ENCODE measurements around the gene HSPA4L. TPM values are rescaled to one million over a fixed set of nuclear protein-coding genes. Genes with fewer than 3 reads are reported as not detected.
A peak's percentile ranks its signal among the peaks of the same experiment; 100 is the strongest.

HSPA4L gene
- total RNA-seq, result under 1 TPM; 0.30 to 0.33 TPM

DNA sequence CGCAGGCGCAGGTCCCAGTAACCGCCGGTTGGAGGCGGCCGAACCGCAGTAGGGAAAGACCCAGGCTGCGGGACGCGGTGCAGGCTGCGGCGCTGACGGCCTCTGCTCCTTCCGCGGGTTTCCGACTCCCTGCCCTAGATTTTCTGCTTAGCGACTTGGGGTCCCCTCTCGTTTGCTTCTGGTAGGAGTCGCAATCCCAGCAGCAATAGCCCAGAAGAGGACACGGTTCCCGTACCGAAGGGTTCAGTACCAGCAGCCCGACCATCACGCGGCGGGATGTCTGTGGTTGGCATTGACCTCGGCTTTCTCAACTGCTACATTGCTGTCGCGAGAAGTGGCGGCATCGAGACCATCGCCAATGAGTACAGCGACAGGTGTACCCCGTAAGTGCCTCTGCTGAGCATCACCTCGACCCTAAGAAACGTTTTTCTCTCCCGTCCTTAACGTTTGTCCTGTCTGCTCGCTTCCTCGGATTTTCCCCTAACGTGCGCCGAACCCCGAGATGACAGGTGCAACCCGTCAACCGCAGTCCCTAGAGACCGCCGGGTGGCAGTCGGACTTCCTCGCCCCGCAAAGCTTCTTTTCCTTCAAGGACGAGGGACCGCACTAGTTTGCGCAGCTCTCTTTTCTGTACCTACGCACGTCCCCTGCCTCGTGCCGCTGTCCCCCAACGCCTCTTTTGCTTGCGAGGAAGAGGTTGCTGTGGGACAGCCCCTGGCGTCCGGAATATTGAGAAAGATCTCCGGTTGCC, at the start of gene HSPA4L:
Gene HSPA4L (plus strand): TSS at position 48 of the 751 bp plus-strand sequence. CDS start 229 bp downstream, at position 277.
- DNase-seq, result peak; percentile 63
- H3K4me1 Mint-ChIP-seq, result peaks cover 17% of the 10 kb centered on the region
- POLR2A ChIA-PET, result interaction anchor here (0.6 to 1.9 kb wide), 4 partner anchors 98 to 1635 kb away, joined by 3 to 6 read pairs (median 4); partner anchors contain the start of genes ABHD18, LARP1B, MFSD8 and PLK4
- H3K27ac Mint-ChIP-seq, result peak within 1 kb of the TSS; percentile 17
- no peaks in the 10 kb centered on the region for H3K36me3 Mint-ChIP-seq (ENCODE audit: low read depth)
- H3K9me3 Mint-ChIP-seq, result no peaks in the 10 kb centered on the region
- H3K27me3 Mint-ChIP-seq, result peaks cover 59% of the 10 kb centered on the region
- H3K4me3 Mint-ChIP-seq, result peak within 1 kb of the TSS; percentile 72
- CTCF ChIA-PET, result interaction anchor here (0.6 to 0.8 kb wide), 2 partner anchors 279 to 414 kb away, joined by 3 read pairs; partner anchors contain the start of gene LARP1B

DNA sequence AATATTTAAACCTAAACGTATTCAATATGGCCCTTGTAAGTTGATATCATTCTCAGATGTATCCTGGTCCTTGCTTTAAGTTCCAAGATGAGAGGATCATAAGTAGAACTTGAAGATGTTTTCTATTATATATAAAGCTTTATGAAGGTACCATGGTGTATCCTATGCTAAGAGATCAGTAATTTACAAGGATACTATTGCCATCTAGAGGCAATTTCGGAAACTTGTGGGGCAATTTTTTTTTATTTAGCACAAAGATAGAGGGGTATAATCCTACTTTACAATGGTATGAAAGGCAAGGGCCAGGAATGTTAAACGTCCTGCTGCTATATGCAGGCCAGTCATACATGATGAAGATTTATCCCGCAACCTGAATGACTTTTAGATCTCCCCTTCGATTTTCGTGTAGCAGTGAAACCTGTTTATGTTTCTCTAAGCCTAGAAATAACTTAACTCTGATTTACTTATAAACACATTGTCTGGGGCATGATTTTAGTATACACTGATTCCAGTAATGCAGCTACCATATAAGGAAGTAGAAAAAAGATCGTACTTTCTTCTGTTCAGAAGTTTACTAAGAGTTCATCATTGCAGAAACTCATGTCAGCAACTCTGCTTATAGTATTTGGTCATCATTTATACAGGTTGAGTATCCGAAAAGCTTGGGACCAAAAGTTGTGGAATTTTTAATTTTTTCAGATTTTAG, 49.3 kb upstream of the HSPA4L start:
- Mint-ChIP-seq H3K27me3 (peaks cover 4% of the 10 kb centered on the region), H3K9me3 (no peaks in the 10 kb centered on the region), H3K4me3 (no peak overlapping the region), H3K27ac (no peak overlapping the region), H3K36me3 (ENCODE audit: low read depth) (no peaks in the 10 kb centered on the region), H3K4me1 (no peaks in the 10 kb centered on the region)
- DNase-seq, result no peak
- POLR2A ChIA-PET, result no interaction called here
- CTCF ChIA-PET, result interaction anchor here (0.7 to 2.5 kb wide), 6 partner anchors 22 to 146 kb away, joined by 3 to 12 read pairs (median 4); no protein-coding TSS in a partner anchor

DNA sequence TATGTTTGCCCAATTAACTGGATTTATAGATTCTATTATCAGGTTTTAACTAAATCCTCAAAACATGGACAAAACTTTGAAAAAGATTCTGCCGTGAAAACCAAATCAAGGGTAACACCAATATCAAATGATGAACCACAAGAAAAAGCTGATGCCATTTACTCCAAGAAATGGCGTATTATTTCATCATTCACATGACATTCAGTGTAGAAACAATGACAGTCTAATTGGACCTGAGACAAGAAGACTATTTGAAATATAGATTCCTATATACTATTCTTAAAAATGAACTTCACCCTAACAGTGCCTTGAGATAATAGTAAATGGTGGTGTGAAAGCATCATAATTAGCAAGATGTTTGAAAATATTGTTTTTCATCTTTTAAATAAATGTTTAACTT, 47.1 kb upstream of the HSPA4L start:
- H3K36me3 Mint-ChIP-seq (ENCODE audit: low read depth), result no peaks in the 10 kb centered on the region
- no peak overlapping the region for H3K27ac Mint-ChIP-seq
- H3K9me3 Mint-ChIP-seq, result no peaks in the 10 kb centered on the region
- H3K4me3 Mint-ChIP-seq, result no peak overlapping the region
- CTCF ChIA-PET, result interaction anchor here (0.7 kb wide), 1 partner anchor 18 kb away, joined by 3 read pairs; no protein-coding TSS in a partner anchor
- POLR2A ChIA-PET, result no interaction called here
- peaks cover 7% of the 10 kb centered on the region for H3K27me3 Mint-ChIP-seq
- H3K4me1 Mint-ChIP-seq, result no peaks in the 10 kb centered on the region
- DNase-seq, result no peak

DNA sequence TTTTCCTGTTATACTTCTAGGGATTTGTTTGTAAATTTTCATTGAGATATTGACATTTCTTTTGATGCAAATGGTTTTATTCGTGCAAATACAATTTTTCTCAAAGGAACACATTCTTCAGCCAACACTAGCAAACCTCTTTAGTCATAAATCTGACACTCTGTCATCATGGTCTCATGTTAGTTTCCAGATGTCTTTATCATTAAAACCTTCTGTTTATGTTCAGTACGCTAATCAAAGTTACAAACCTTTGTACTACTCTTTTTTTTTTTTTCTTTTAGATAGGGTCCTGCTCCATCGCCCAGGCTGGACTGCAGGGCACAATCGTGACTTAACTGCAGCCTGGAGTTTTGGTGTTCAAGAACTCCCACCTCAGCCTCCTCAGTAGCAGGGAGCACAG, 44.8 kb upstream of the HSPA4L start:
- Mint-ChIP-seq H3K4me1 (no peaks in the 10 kb centered on the region), H3K9me3 (peaks cover 1% of the 10 kb centered on the region), H3K4me3 (no peak overlapping the region), H3K36me3 (ENCODE audit: low read depth) (no peaks in the 10 kb centered on the region), H3K27me3 (peaks cover 8% of the 10 kb centered on the region), H3K27ac (no peak overlapping the region)
- ChIA-PET CTCF (no interaction called here), POLR2A (no interaction called here)
- DNase-seq, result no peak

DNA sequence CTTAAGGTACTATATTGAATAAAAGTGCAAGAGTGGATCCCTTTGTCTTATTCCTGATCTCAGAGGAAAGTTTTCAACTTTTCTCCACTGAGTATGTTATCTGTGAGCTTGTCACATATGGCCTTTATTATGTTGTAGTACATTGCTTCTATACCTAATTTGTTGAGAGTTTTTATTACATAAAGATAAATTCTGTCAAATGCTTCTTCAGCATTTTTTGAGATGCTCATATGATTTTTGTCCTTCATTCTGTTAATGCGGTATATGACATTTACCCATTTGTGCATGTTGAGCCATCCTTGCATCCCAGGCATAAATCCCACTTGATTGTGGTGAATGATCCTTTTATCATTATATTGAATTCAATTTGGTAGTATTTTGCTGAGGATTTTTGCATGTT, 40.9 kb upstream of the HSPA4L start:
- ChIA-PET CTCF (no interaction called here), POLR2A (no interaction called here)
- DNase-seq, result no peak
- peaks cover 14% of the 10 kb centered on the region for H3K27me3 Mint-ChIP-seq
- H3K4me3 Mint-ChIP-seq, result no peak overlapping the region
- no peak overlapping the region for H3K27ac Mint-ChIP-seq
- H3K36me3 Mint-ChIP-seq (ENCODE audit: low read depth), result no peaks in the 10 kb centered on the region
- H3K4me1 Mint-ChIP-seq, result no peaks in the 10 kb centered on the region
- H3K9me3 Mint-ChIP-seq, result peaks cover 4% of the 10 kb centered on the region

DNA sequence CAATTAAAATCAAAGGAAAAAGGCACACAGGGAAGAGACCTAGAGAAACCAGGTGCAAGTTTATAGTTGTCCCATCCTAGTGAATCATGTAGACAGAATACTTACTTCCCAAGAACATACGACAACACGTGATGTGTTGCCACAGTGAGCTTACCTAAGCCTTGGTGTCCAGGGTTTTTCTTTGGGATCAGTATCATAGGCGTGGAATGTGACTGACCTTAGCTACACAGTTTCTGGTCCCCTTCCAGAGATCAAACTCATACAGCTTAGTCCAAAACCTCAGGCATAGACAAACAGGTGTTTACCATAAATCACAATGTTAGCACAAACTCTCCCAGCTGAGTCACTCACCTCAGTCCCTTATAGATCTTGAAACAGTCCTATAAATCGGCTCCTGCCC, 34.2 kb upstream of the HSPA4L start:
- no peak overlapping the region for H3K27ac Mint-ChIP-seq
- DNase-seq, result no peak
- ChIA-PET CTCF (no interaction called here), POLR2A (no interaction called here)
- H3K4me3 Mint-ChIP-seq, result no peak overlapping the region
- no peaks in the 10 kb centered on the region for H3K36me3 Mint-ChIP-seq (ENCODE audit: low read depth)
- peaks cover 6% of the 10 kb centered on the region for H3K9me3 Mint-ChIP-seq
- H3K27me3 Mint-ChIP-seq, result peaks cover 2% of the 10 kb centered on the region
- H3K4me1 Mint-ChIP-seq, result no peaks in the 10 kb centered on the region

DNA sequence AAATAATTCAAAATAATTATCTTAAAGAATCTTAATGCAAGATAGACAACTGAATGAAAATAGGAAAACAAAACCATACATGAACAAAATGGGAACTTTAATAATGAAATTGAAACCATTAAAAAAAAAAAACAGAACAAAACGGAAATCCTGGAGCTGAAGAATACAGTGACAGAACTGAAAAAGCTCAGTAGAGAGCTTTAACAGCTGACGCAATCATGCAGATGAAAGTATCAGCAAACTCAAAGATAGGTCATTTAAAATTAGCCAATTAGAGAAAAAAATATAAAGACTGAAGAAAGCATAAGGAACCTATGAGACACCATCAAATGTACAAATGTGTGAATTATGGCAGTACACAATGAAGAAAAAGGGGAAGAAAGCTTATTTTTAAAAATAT, 33.2 kb upstream of the HSPA4L start:
- peaks cover 6% of the 10 kb centered on the region for H3K9me3 Mint-ChIP-seq
- H3K36me3 Mint-ChIP-seq (ENCODE audit: low read depth), result no peaks in the 10 kb centered on the region
- no peak for DNase-seq
- no peak overlapping the region for H3K4me3 Mint-ChIP-seq
- no peak overlapping the region for H3K27ac Mint-ChIP-seq
- ChIA-PET CTCF (no interaction called here), POLR2A (no interaction called here)
- H3K4me1 Mint-ChIP-seq, result no peaks in the 10 kb centered on the region
- peaks cover 2% of the 10 kb centered on the region for H3K27me3 Mint-ChIP-seq

DNA sequence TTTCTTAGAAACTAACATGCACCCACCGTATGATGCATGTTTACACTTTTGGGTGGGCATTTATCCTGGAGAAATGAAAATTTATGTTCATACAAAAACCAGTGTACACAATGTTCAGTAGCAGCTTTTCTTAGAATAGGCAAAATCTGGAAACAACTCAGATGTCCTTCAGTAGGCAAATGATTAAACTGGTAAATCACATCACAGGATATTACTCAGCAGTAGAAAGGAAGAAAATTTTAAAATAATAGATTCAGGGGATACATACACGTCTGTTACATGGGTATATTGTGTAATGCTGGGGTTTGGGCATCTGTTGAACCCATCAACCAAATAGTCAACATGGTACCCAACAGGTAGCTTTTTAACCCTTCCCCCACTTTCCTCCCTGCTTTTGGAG, 25.2 kb upstream of the HSPA4L start:
- no peak overlapping the region for H3K4me3 Mint-ChIP-seq
- ChIA-PET CTCF (no interaction called here), POLR2A (no interaction called here)
- H3K4me1 Mint-ChIP-seq, result no peaks in the 10 kb centered on the region
- no peaks in the 10 kb centered on the region for H3K36me3 Mint-ChIP-seq (ENCODE audit: low read depth)
- H3K27ac Mint-ChIP-seq, result no peak overlapping the region
- H3K27me3 Mint-ChIP-seq, result peaks cover 2% of the 10 kb centered on the region
- H3K9me3 Mint-ChIP-seq, result no peaks in the 10 kb centered on the region
- no peak for DNase-seq

DNA sequence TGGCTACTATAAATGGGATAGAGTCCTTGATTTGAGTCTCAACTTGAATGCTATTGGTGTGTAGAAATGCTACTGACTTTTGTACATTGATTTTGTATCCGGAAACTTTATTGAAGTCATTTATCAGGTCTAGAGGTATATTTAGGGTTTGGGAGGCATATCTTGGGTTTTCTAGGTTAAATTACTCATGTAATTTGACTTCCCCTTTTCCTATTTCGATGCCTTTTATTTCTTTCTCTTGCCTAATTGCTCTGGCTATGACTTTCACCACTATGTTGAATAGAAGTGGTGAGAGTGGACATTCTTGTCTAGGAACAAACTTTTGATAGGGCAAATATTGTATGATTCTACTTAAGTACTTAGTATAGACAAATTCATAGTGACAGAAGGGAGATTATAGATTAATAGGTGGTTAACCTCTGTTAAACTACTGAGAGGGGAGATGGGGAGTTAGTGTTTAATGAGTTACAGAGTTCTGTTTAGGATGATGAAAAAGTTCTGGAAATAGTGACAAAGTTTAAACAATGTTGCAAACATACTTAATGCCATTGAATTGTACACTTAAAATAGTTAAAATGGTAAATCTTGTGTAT, 22.8 kb upstream of the HSPA4L start:
- Mint-ChIP-seq H3K4me1 (no peaks in the 10 kb centered on the region), H3K27me3 (peaks cover 2% of the 10 kb centered on the region), H3K4me3 (no peak overlapping the region), H3K27ac (no peak overlapping the region), H3K36me3 (ENCODE audit: low read depth) (no peaks in the 10 kb centered on the region), H3K9me3 (no peaks in the 10 kb centered on the region)
- POLR2A ChIA-PET, result no interaction called here
- no peak for DNase-seq
- CTCF ChIA-PET, result no interaction called here

DNA sequence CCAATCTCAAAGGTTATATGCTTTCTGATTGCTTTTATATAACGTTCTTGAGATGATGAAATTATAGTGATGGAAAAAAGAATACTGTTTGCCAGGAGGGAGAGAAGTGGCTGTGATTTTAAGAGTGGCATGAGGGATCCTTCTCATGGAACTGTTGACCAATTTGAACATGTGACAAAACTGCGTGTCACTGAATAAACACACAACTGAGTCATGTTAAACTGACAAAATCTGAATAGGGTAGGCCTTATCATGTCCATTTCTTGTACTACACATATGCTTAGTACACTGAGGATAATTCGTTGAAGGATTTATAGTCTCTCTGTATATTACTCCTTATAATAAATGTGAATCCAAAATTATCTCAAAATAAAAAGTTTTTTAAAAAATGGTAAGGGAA, 22.2 kb upstream of the HSPA4L start:
- H3K36me3 Mint-ChIP-seq (ENCODE audit: low read depth), result no peaks in the 10 kb centered on the region
- H3K27me3 Mint-ChIP-seq, result peaks cover 6% of the 10 kb centered on the region
- no peaks in the 10 kb centered on the region for H3K4me1 Mint-ChIP-seq
- H3K9me3 Mint-ChIP-seq, result no peaks in the 10 kb centered on the region
- H3K4me3 Mint-ChIP-seq, result no peak overlapping the region
- ChIA-PET CTCF (no interaction called here), POLR2A (no interaction called here)
- no peak overlapping the region for H3K27ac Mint-ChIP-seq
- no peak for DNase-seq

DNA sequence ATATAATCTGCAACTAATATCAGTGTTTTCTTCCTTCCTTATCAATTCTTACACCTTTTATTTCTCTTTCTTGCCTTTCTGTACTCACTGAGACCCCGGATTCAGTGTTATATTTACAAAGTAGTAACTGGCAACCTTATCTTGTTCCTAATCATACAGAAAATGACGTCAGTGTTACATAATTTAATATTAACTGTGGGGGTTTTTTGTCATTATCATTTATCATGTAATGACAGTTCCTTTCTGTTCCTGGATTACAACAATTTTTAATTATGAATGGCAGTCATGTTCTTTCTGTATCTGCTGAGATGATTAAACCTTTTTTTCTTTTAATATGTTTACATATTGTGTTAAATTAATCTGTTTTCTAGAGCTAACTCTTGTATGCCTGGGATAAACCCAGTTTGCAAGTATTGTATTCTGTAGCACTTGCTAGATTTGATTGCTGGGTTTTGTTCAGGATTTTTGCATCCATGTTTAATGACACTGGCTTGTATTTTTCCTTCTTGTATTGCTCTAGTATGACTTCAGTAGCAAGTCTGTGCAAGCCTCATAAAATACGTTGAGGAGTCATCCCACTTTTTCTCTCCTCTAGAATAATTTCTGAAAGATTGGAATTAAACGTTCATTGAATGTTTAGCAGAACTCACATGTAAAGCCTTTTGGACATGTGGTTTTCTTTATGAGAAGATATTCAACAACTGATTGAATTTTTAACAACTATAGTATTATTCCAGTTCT, 10.4 kb upstream of the HSPA4L start:
- no peaks in the 10 kb centered on the region for H3K9me3 Mint-ChIP-seq
- H3K27ac Mint-ChIP-seq, result no peak overlapping the region
- ChIA-PET CTCF (interaction anchor here (0.7 kb wide), 1 partner anchor 68 kb away, joined by 3 read pairs; no protein-coding TSS in a partner anchor), POLR2A (no interaction called here)
- H3K4me1 Mint-ChIP-seq, result no peaks in the 10 kb centered on the region
- H3K27me3 Mint-ChIP-seq, result peaks cover 30% of the 10 kb centered on the region
- no peak overlapping the region for H3K4me3 Mint-ChIP-seq
- no peaks in the 10 kb centered on the region for H3K36me3 Mint-ChIP-seq (ENCODE audit: low read depth)
- no peak for DNase-seq

DNA sequence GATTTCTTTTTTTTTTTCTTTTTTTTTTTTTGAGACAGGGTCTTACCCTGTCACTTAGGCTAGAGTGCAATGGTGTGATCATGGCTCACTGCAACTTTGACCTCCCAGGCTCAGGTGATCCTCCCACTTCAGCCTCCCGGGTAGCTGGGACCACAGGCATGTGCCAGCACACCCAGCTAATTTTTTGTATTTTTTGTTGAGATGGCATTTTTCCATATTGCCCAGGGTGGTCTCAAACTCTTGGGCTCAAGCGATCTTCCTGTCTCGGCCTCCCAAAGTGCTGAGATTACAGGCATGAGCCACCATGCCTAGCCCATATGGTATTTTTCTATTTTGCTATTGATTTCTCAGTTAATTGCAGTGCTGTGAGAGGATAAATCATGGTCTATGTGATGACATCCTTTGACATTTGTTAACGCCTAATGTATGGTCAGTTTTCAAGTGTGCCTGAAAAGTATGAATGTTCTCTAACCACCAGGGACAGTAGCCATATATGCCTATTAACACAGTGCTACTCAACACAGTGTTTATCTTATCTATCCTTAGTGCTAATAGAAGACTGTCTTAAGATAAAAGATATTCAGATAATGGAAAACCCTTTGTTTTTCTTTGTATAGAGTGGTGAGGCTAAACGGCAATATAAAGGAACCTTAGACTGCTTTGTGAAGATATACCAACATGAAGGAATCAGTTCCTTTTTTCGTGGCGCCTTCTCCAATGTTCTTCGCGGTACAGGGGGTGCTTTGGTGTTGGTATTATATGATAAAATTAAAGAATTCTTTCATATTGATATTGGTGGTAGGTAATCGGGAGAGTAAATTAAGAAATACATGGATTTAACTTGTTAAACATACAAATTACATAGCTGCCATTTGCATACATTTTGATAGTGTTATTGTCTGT, 9.1 kb upstream of the HSPA4L start:
- Mint-ChIP-seq H3K27ac (no peak overlapping the region), H3K27me3 (peaks cover 32% of the 10 kb centered on the region), H3K4me1 (no peaks in the 10 kb centered on the region), H3K36me3 (ENCODE audit: low read depth) (no peaks in the 10 kb centered on the region), H3K9me3 (no peaks in the 10 kb centered on the region), H3K4me3 (no peak overlapping the region)
- CTCF ChIA-PET, result interaction anchor here (0.7 kb wide), 1 partner anchor 69 kb away, joined by 3 read pairs; no protein-coding TSS in a partner anchor
- DNase-seq, result no peak
- POLR2A ChIA-PET, result no interaction called here

All from activated CD4-positive, alpha-beta memory T cell treated with anti-CD3 and anti-CD28 coated beads, Interleukin-2, amount 10 ng/mL, durations not matched to agents 7 days and 5 days (primary cell).